ENCODE measurements around the gene MTHFD1L. TPM values are rescaled to one million over a fixed set of nuclear protein-coding genes. Genes with fewer than 3 reads are reported as not detected.

Gene MTHFD1L
- total RNA-seq, 3 donors from 2014 or later: 3.5 to 15.1 (median 11.0) TPM

DNA sequence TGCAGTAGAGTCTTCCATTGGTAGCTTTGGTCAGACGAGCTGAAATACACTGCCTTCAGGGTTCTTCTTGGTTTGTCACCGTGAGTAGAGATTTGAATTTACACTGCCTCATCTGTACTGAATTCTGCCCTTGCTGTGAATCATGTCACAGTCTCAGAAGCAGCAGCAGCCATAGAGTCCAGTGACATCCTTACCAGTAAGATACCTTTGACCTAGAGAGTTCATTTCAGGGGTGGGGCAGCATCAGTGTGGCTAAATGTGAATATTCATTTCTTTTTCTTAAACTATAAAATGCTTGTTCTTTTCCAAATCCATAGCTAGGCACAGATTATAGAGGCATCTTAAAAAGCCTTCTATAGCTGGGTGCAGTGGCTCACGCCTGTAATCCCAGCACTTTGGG is 223.5 kb downstream of the MTHFD1L start:
- TF ChIP-seq POLR2A (IDR thresholded peaks at IDR 0.05): no peak
- TF ChIP-seq, protein P1, sequence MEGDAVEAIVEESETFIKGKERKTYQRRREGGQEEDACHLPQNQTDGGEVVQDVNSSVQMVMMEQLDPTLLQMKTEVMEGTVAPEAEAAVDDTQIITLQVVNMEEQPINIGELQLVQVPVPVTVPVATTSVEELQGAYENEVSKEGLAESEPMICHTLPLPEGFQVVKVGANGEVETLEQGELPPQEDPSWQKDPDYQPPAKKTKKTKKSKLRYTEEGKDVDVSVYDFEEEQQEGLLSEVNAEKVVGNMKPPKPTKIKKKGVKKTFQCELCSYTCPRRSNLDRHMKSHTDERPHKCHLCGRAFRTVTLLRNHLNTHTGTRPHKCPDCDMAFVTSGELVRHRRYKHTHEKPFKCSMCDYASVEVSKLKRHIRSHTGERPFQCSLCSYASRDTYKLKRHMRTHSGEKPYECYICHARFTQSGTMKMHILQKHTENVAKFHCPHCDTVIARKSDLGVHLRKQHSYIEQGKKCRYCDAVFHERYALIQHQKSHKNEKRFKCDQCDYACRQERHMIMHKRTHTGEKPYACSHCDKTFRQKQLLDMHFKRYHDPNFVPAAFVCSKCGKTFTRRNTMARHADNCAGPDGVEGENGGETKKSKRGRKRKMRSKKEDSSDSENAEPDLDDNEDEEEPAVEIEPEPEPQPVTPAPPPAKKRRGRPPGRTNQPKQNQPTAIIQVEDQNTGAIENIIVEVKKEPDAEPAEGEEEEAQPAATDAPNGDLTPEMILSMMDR (IDR thresholded peaks at IDR 0.05): no peak
- no peak for TF ChIP-seq POLR2AphosphoS5 (IDR thresholded peaks at IDR 0.05)
- H3K9me3 ChIP-seq: no peaks in the 10 kb centered on the region
- H3K27me3 ChIP-seq: no peaks in the 10 kb centered on the region
- H3K4me1 ChIP-seq: no peaks in the 10 kb centered on the region
- peak overlapping the region in 1 of 2 donors; percentile 0 for H3K27ac ChIP-seq
- DNase-seq (ENCODE audit: low spot score in 2 of 2): no peak
- intact Hi-C loops (cut with DNase I; ENCODE audit: low total_unique reads): no loop called here
- no peak overlapping the region for H3K4me3 ChIP-seq
- no peaks in the 10 kb centered on the region for H3K36me3 ChIP-seq

DNA sequence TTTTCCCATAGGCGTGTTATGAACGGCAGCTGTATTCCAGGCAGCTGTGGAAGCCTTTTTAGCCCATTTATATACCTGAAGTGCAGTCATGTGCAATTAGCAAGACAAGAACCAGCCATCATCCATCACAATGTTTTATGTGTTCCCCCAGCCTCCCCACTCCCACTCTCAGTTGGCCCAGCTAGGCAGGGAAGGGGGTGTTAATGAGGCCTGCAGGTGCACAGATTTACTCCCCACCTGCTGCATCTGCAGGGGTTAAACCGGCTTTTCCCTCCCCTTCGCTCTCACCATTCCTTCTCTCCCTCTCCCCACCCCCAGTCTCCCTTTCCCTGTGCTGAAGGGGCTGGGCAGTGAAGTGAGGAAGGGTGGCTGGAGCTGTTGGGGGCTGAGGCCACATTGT is 224.5 kb downstream of the MTHFD1L start:
- no peak overlapping the region for H3K27ac ChIP-seq
- intact Hi-C loops (cut with DNase I; ENCODE audit: low total_unique reads): no loop called here

DNA sequence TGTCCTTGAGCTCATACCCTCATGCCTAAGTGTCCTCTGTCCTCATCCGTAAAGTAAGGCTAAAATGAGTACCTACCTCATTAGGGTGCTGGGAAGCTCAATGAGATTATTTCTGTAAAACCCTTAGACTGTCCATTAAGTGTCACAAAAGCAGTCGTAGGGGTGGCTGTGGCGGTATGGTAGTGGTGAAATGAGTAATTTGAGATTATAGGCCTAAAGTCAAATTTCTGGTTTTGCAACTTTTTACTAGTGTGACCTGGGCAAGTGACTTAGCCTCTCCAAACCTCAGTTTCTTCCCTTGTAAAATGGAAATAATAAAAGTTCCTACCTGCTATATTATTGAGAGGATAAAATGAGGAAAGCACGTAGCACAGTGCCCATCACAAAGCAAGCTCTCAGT is 226.1 kb downstream of the MTHFD1L start:
- Histone ChIP-seq H3K4me3 (no peak overlapping the region), H3K4me1 (no peaks in the 10 kb centered on the region), H3K36me3 (no peaks in the 10 kb centered on the region), H3K9me3 (no peaks in the 10 kb centered on the region), H3K27ac (no peak overlapping the region), H3K27me3 (no peaks in the 10 kb centered on the region)
- intact Hi-C loops (cut with DNase I; ENCODE audit: low total_unique reads): no loop called here
- DNase-seq (ENCODE audit: low spot score in 2 of 2): no peak
- TF ChIP-seq POLR2A (IDR thresholded peaks at IDR 0.05) (no peak), POLR2AphosphoS5 (IDR thresholded peaks at IDR 0.05) (no peak)
- TF ChIP-seq, protein P1 (IDR thresholded peaks at IDR 0.05): no peak

More for the DNA sequence above, 224.5 kb downstream of the MTHFD1L start:
- H3K36me3 ChIP-seq: no peaks in the 10 kb centered on the region
- no peaks in the 10 kb centered on the region for H3K27me3 ChIP-seq
- H3K4me3 ChIP-seq: no peak overlapping the region
- no peaks in the 10 kb centered on the region for H3K9me3 ChIP-seq
- H3K4me1 ChIP-seq: no peaks in the 10 kb centered on the region
- DNase-seq (ENCODE audit: low spot score in 2 of 2): no peak
- TF ChIP-seq POLR2AphosphoS5 (IDR thresholded peaks at IDR 0.05): no peak
- TF ChIP-seq, protein P1 (IDR thresholded peaks at IDR 0.05): no peak
- TF ChIP-seq POLR2A (IDR thresholded peaks at IDR 0.05): no peak

DNA sequence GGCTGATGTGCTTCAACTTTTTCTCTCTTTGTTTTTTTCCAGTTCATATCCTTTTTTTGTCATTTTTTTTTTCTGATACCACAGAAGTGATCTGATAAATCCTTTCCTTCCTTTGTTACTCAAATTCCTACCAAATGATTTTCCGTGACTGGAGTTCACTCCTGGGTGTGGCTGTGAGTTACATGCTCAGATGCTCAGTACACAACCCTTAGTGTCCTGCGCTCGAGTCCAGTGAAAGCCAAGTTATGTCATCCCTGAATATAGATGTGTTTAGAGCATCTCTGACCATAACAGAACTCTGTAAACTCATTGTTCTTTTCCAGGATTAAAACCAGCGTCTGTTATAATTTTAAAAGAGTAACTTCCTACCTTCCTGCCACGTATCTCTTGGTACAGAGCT is 227.1 kb downstream of the MTHFD1L start:
- intact Hi-C loops (cut with DNase I; ENCODE audit: low total_unique reads): no loop called here
- Histone ChIP-seq H3K4me1 (no peaks in the 10 kb centered on the region), H3K9me3 (no peaks in the 10 kb centered on the region), H3K36me3 (no peaks in the 10 kb centered on the region), H3K27me3 (no peaks in the 10 kb centered on the region), H3K27ac (no peak overlapping the region), H3K4me3 (no peak overlapping the region)
- TF ChIP-seq POLR2AphosphoS5 (IDR thresholded peaks at IDR 0.05) (no peak), POLR2A (IDR thresholded peaks at IDR 0.05) (no peak)
- TF ChIP-seq, protein P1 (IDR thresholded peaks at IDR 0.05): no peak
- DNase-seq (ENCODE audit: low spot score in 2 of 2): no peak

DNA sequence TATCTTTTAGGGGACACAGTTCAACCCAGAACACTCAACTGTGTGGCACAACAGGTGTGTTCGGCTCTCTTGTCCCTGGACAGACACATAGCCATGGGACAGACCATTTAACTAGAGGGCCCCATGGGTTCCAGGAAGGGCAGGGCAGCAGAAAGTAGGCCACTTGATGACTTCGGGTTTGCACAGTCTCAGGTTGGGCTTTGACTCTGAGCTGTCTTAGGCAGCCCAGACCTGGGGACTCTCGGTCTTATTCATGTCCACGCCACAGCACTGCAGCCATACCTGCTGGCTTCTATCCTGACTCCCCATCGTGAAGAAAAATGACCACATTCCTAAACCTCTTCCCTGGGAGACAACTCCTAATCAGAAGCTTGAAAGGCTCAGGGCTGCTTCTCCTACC is 228.2 kb downstream of the MTHFD1L start:
- Histone ChIP-seq H3K4me1 (no peaks in the 10 kb centered on the region), H3K9me3 (no peaks in the 10 kb centered on the region), H3K27me3 (no peaks in the 10 kb centered on the region), H3K27ac (no peak overlapping the region), H3K4me3 (no peak overlapping the region), H3K36me3 (no peaks in the 10 kb centered on the region)
- intact Hi-C loops (cut with DNase I; ENCODE audit: low total_unique reads): no loop called here
- no peak for DNase-seq (ENCODE audit: low spot score in 2 of 2)
- TF ChIP-seq, protein P1 (IDR thresholded peaks at IDR 0.05): no peak
- TF ChIP-seq POLR2AphosphoS5 (IDR thresholded peaks at IDR 0.05): no peak
- no peak for TF ChIP-seq POLR2A (IDR thresholded peaks at IDR 0.05)
